ENCODE data around the gene PHACTR4.

DNA sequence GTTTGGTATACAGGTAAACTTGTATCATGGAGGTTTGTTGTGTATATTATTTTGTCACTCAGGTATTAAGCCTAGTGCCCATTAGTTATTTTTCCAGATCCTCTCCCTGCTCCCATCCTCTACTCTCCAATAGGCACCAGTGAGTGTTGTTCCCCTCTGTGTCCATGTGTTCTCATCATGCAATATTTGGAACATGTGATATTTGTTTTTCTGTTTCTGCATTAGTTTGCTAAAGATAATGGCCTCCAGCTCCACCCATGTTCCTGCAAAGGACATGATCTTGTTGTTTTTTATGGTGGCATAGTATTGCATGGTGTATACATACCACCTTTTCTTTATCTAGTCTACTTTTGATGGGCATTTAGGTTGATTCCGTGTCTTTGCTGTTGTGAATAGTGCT is 10.9 kb downstream of the PHACTR4 start:
- TF ChIP-seq EZH2 (IDR thresholded peaks at IDR 0.05; ENCODE audit: low read depth, unreplicated experiment) (no peak), CTCF (conservative IDR thresholded peaks at IDR 0.05; ENCODE audit: low read depth in 2 of 2) (no peak), EZH2phosphoT487 (IDR thresholded peaks at IDR 0.05; ENCODE audit: unreplicated experiment) (no peak), POLR2AphosphoS5 (IDR thresholded peaks at IDR 0.05; ENCODE audit: low read depth) (no peak)

Data from GM23338 (cell line).